ENCODE data around the gene KLHL22.

- no peak for TF ChIP-seq CTCF (IDR thresholded peaks at IDR 0.05; ENCODE audit: low read depth, low read length, poor library complexity, severe bottlenecking)
- TF ChIP-seq EZH2phosphoT487 (IDR thresholded peaks at IDR 0.05; ENCODE audit: borderline replicate concordance, low read length): no peak
Measured at GRCh38 chr22:20434264-20434751, 61.3 kb downstream of the KLHL22 start.

Measured in DOHH2 (cell line).